Medulla oblongata (tissue), 1 donor: ENCODE measurements around the gene TMEM119.

ENCODE experiments used
- DNase-seq: peaks from one replicate; pipeline ENCODE4 v3.0.0-alpha.2; 2015; ENCODE audit errors: extremely low spot score

The TMEM119 gene, protein sequence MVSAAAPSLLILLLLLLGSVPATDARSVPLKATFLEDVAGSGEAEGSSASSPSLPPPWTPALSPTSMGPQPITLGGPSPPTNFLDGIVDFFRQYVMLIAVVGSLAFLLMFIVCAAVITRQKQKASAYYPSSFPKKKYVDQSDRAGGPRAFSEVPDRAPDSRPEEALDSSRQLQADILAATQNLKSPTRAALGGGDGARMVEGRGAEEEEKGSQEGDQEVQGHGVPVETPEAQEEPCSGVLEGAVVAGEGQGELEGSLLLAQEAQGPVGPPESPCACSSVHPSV

GRCh38 chr12:108597559-108598471 is at the start of gene TMEM119:
TSS of gene TMEM119 (minus strand) at chr12:108598084. CDS start at chr12:108592383, 5,701 bp downstream.
- peak; percentile 58 for DNase-seq

- no peak for DNase-seq
Observed at GRCh38 chr12:108646600-108647579, 49.0 kb upstream of the TMEM119 start.

- peak; percentile 33 for DNase-seq
Observed at GRCh38 chr12:108645686-108646599, 48.1 kb upstream of the TMEM119 start.

DNA sequence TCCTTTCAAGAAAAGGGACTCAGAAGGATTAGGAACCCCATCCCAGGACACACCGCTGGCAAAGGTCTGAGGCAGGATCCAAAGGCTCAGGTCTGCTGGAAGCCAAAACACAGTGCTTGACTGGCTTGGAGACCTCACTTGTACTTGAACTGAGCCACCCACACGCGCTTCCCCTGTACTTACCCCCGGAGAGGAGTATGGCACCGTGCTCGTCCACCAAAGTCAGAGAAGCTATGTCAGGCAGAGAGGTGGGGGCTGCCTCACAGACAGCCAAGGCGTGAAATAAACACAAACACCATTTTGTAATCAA is 46.9 kb upstream of the TMEM119 start:
- DNase-seq = no peak

GRCh38 chr12:108643941-108644810 is 46.3 kb upstream of the TMEM119 start:
- peak; percentile 82 for DNase-seq

- no peak for DNase-seq
Observed at GRCh38 chr12:108642899-108643654, 45.2 kb upstream of the TMEM119 start.

DNA sequence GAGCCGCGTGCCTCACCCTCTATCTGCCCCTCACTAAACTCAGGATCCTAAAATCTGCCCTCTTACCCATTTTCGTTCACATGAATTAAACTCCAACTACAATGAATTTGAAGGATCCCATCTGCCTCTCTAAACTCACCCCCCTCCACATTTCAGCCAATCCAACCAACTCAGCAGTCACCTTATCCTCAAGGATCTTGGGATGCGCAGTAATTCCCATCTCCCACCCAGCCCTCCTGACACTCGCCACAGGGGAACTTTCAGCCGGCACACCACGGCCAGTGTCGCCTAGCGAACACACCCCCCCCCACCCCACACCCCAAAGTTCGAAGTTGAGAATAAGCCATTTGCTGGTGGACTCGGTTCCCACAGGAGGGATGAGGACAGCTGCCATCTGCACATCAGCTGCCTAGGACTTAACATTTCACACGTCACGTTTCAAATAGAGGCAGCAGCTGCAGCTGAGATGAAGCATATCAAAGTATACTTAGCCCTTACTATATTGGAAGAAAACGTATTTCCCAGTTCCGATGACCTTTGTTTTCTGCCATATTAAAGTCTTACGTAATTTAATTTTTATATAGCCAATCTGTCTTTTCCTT is 44.5 kb upstream of the TMEM119 start:
- DNase-seq = no peak

GRCh38 chr12:108641446-108642268 is 43.8 kb upstream of the TMEM119 start:
- DNase-seq = peak; percentile 71

- DNase-seq = peak; percentile 31
Observed at GRCh38 chr12:108640802-108641445, 43.0 kb upstream of the TMEM119 start.

DNA sequence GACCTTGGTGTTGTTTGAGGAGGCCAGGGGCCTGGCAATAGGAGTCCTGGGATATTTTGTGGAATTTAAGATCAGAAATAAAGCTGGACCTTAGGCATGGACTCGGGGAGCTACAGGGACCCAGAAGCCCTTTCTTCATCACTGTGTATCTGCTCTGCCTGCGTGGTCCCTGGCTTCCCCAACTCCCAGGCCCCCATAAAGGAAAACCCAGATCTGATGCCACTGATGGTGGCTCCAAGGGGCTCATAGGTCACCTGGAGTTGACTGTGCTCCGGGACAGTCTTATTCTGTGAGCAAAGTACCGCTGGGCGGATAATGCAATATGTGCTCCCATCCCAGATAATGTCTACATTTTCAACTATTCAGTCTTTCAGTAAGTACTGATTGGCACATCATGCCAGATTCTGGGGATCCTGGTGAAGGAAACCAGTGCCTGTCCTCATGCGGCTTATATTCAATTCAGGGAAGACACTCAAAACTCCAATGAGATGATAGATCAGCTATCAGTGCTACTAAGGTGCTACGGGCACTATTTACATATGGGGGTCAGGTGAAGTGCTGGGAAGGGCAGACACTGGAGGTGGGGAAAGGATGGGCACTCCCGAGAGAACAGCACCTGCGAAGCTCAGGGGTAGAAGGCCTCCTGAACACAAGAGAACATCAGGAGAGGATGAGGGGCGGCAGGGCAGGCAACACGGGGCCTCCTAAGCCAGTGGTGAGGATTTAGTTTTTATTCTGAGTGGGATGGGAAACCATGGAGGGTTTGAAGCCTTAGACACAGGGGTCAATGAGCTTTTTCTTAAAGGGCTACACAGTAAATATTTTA is 41.3 kb upstream of the TMEM119 start:
- DNase-seq = no peak

- DNase-seq = peak; percentile 86
Observed at GRCh38 chr12:108638141-108638827, 40.4 kb upstream of the TMEM119 start.

DNA sequence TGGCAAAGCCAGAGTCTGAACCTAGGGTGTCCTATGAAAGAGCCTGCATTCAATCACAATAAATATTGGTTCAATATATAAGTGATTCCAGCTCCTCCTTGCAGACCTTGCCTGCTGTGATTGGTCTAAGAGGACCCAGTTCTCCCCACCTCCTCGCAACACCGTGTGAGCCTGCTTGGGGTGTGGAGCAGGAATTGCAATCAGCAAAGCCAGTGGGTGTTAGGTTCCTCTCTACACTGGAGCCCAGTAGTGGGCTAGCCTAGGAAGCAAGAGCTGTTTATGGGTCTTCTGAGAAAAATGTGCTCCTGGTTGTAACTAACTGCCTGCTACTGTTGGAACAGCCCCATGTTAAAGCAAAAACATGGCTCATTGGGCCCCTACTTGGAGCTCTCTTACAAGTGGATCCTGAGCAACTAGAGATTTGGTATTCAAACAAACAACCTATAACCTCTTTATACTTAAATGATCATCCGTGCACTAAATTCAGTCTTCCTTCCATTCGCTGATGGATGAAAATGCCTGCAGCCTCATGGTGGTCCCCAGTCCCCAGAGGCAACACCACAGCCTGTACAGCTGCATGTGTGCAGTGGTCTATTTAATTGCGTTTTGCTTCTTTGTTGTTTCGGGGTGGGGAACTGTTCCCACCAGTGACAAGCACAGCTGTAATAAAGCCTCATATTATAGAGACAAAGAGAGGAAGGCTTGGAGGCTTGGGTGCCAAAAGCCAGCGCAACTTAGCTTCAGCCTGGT is 39.5 kb upstream of the TMEM119 start:
- DNase-seq = peak; percentile 36

GRCh38 chr12:108635997-108636808 is 38.3 kb upstream of the TMEM119 start:
- DNase-seq = no peak
